H9 (cell line): ENCODE data around the gene PRUNE2. TPM values are rescaled to one million over a fixed set of nuclear protein-coding genes. Genes with fewer than 3 reads are reported as not detected.

Experiments
- DNase-seq: peaks from one replicate; pipeline ENCODE4 v3.0.0-alpha.2; 2017
- H2AFZ ChIP-seq: one replicate; pipeline ENCODE4 v1.6.1; 2013; ENCODE audit warnings: mild to moderate bottlenecking, low read length, control low read depth, moderate library complexity
- H2AK5ac ChIP-seq: 2 replicates; pipeline ENCODE4 v1.6.1; 2013; ENCODE audit warnings: low read length, control low read depth, mixed read lengths; ENCODE audit not compliant: insufficient read length
- H2BK120ac ChIP-seq: one replicate; pipeline ENCODE4 v1.6.1; 2013; ENCODE audit warnings: low read depth, mild to moderate bottlenecking, low read length, control low read depth, inconsistent platforms; ENCODE audit not compliant: poor library complexity, severe bottlenecking
- H2BK12ac ChIP-seq: 2 replicates; pipeline ENCODE4 v1.6.1; 2013; ENCODE audit warnings: low read length, control low read depth, mixed read lengths, low read depth; ENCODE audit not compliant: insufficient read length
- H2BK15ac ChIP-seq: 2 replicates; pipeline ENCODE4 v1.6.1; 2013; ENCODE audit warnings: low read depth, low read length, control low read depth
- H2BK20ac ChIP-seq: one replicate; pipeline ENCODE4 v1.6.1; 2013; ENCODE audit warnings: low read depth, mild to moderate bottlenecking, low read length, control low read depth, inconsistent platforms; ENCODE audit not compliant: poor library complexity, severe bottlenecking
- H2BK5ac ChIP-seq: 2 replicates; pipeline ENCODE4 v1.6.1; 2013; ENCODE audit warnings: low read length, control low read depth, mixed read lengths; ENCODE audit not compliant: insufficient read length
- H3K14ac ChIP-seq: 2 replicates; pipeline ENCODE4 v1.6.1; 2013; ENCODE audit warnings: low read length, control low read depth; ENCODE audit not compliant: insufficient read depth
- H3K18ac ChIP-seq: 2 replicates; pipeline ENCODE4 v1.6.1; 2013; ENCODE audit warnings: low read depth, mild to moderate bottlenecking, mixed read lengths, low read length, control low read depth; ENCODE audit not compliant: insufficient read length
- H3K23ac ChIP-seq: 2 replicates; pipeline ENCODE4 v1.6.1; 2013; ENCODE audit warnings: low read length, control low read depth, mixed read lengths, low read depth; ENCODE audit not compliant: insufficient read length
- H3K23me2 ChIP-seq: 2 replicates; pipeline ENCODE4 v1.6.1; 2013; ENCODE audit warnings: low read depth, mild to moderate bottlenecking, mixed read lengths, low read length, control low read depth; ENCODE audit not compliant: insufficient read length, poor library complexity, severe bottlenecking
- H3K27ac ChIP-seq: 2 replicates; pipeline ENCODE4 v1.5.1; 2013; ENCODE audit warnings: low read length, control low read depth, mixed read lengths, low read depth; ENCODE audit not compliant: insufficient read length
- H3K27me3 ChIP-seq: 2 replicates; pipeline ENCODE4 v1.6.1; 2013; ENCODE audit warnings: low read length, control low read depth, inconsistent platforms; ENCODE audit not compliant: insufficient read depth
- H3K4ac ChIP-seq: 2 replicates; pipeline ENCODE4 v1.6.1; 2013; ENCODE audit warnings: low read depth, mild to moderate bottlenecking, control low read depth, inconsistent platforms, low read length, moderate library complexity
- H3K4me1 ChIP-seq: 2 replicates; pipeline ENCODE4 v1.6.1; 2013; ENCODE audit warnings: low read length, control low read depth, inconsistent platforms; ENCODE audit not compliant: insufficient read depth
- H3K4me2 ChIP-seq: 2 replicates; pipeline ENCODE4 v1.6.1; 2013; ENCODE audit warnings: low read length, control low read depth, mixed read lengths; ENCODE audit not compliant: insufficient read length, insufficient read depth
- H3K56ac ChIP-seq: 2 replicates; pipeline ENCODE4 v1.6.1; 2013; ENCODE audit warnings: low read depth, mild to moderate bottlenecking, mixed read lengths, low read length, control low read depth; ENCODE audit not compliant: insufficient read length
- H3K79me1 ChIP-seq: 2 replicates; pipeline ENCODE4 v1.6.1; 2013; ENCODE audit warnings: low read depth, mild to moderate bottlenecking, moderate library complexity, low read length, control low read depth, inconsistent platforms; ENCODE audit not compliant: insufficient read depth, poor library complexity, severe bottlenecking
- H3K79me2 ChIP-seq: 2 replicates; pipeline ENCODE4 v1.6.1; 2013; ENCODE audit warnings: low read length, control low read depth, inconsistent platforms; ENCODE audit not compliant: insufficient read depth
- H3K9ac ChIP-seq: 2 replicates; pipeline ENCODE4 v1.6.1; 2013; ENCODE audit warnings: low read length, control low read depth, mixed read lengths; ENCODE audit not compliant: insufficient read length; ENCODE audit errors: extremely low read depth
- H3K9me3 ChIP-seq: one replicate; pipeline ENCODE4 v1.6.1; 2013; ENCODE audit warnings: low read depth, low read length, inconsistent platforms; ENCODE audit not compliant: control insufficient read depth
- H3T11ph ChIP-seq: one replicate; pipeline ENCODE4 v1.6.1; 2013; ENCODE audit warnings: mild to moderate bottlenecking, low read length, control low read depth, inconsistent platforms
- H4K20me1 ChIP-seq: one replicate; pipeline ENCODE4 v1.6.1; 2013; ENCODE audit not compliant: control insufficient read depth, insufficient read length, insufficient read depth
- H4K5ac ChIP-seq: 2 replicates; pipeline ENCODE4 v1.6.1; 2013; ENCODE audit warnings: low read depth, mild to moderate bottlenecking, mixed read lengths, low read length, control low read depth; ENCODE audit not compliant: insufficient read length
- H4K8ac ChIP-seq: replicated peaks from 2 replicates; pipeline ENCODE4 v1.6.1; 2013; ENCODE audit warnings: low read length, control low read depth, mixed read lengths, low read depth; ENCODE audit not compliant: insufficient read length
- H4K91ac ChIP-seq: 2 replicates; pipeline ENCODE4 v1.6.1; 2013; ENCODE audit warnings: low read depth, mild to moderate bottlenecking, moderate library complexity, mixed read lengths, low read length, control low read depth; ENCODE audit not compliant: insufficient read length
- H3K27ac Mint-ChIP-seq, 3 experiments: 2 replicates in 2 of 3; 3 replicates in 1 of 3; pipeline ENCODE4 v1.8.0; 2020 to 2021; ENCODE audit warnings: mixed read lengths in 3 of 3, mild to moderate bottlenecking in 1 of 3, moderate library complexity in 1 of 3
- H3K27me3 Mint-ChIP-seq: 2 replicates; pipeline ENCODE4 v1.8.0; 2021; ENCODE audit warnings: low read depth, mild to moderate bottlenecking, moderate library complexity, mixed read lengths
- H3K36me3 Mint-ChIP-seq, 3 experiments: 2 replicates in 2 of 3; 3 replicates in 1 of 3; pipeline ENCODE4 v1.8.0; 2020 to 2021; ENCODE audit warnings: low read depth in 3 of 3, mixed read lengths in 3 of 3; ENCODE audit not compliant: insufficient read depth in 1 of 3
- H3K4me1 Mint-ChIP-seq, 2 experiments: 2 replicates each; pipeline ENCODE4 v1.8.0; 2020; ENCODE audit warnings: mixed read lengths in 2 of 2
- H3K4me3 Mint-ChIP-seq, 2 experiments: 2 replicates in 1 of 2; 3 replicates in 1 of 2; pipeline ENCODE4 v1.8.0; 2020 to 2021; ENCODE audit warnings: mild to moderate bottlenecking in 2 of 2, mixed read lengths in 2 of 2, moderate library complexity in 1 of 2
- H3K9me3 Mint-ChIP-seq, 2 experiments: 2 replicates in 1 of 2; 3 replicates in 1 of 2; pipeline ENCODE4 v1.8.0; 2020; ENCODE audit warnings: mild to moderate bottlenecking in 2 of 2, mixed read lengths in 2 of 2, moderate library complexity in 1 of 2
- WGBS: extraction: QIAGEN DNeasy Blood & Tissue Kit; methylation state at CpG from one replicate; pipeline ENCODE4 v1.1.7; 2013; ENCODE audit warnings: missing lambda C conversion rate, low lambda C conversion rate, mixed read lengths; ENCODE audit not compliant: insufficient read length; ENCODE audit errors: extremely low coverage; 5-methylcytosine and 5-hydroxymethylcytosine counted together
- total RNA-seq: library from RNA; stranded (reverse); gene quantifications from 2 replicates; pipeline ENCODE4 v1.2.1, GENCODE V29; 2021
- TF ChIP-seq, protein P1 (sequence below): fragments of 200-600 bp; sonication (generic); conservative IDR thresholded peaks from 3 replicates; pipeline ENCODE4 v1.8.0; 2021; ENCODE audit warnings: antibody characterized with exemption, mild to moderate bottlenecking

Gene PRUNE2
- total RNA-seq, 1 experiment from 2014 or later = 12.1 TPM

DNA sequence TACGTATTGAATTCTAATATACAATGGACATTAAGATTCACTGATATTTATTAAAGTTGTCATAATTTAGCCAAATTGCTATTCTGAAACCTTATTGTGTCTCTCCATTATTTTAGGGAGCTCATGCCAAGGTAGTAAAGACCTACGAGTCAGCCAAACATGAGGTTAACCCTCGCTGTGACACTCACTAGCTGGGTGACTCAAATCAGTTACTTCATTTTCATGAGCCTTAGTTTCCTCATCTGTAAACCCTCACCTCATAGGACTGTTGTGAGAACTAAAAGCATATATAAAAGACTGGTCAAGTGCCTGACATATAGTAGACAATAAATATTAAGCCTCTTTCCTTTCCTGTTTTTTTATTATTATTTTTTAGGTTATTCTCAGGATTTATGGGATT lies 185.7 kb downstream of the PRUNE2 start:
- H3K9me3 Mint-ChIP-seq = no peaks in the 10 kb centered on the region
- Histone ChIP-seq H3K56ac (no peak overlapping the region), H3K79me2 (no peaks in the 10 kb centered on the region), H3K9me3 (no peaks in the 10 kb centered on the region), H2BK20ac (no peak overlapping the region), H3K4ac (no peak overlapping the region), H3K18ac (no peak overlapping the region), H3K23me2 (no peaks in the 10 kb centered on the region), H3K4me2 (no peak overlapping the region), H2AFZ (no peak overlapping the region), H2BK12ac (no peak overlapping the region), H3K27me3 (no peaks in the 10 kb centered on the region), H3T11ph (no peak overlapping the region), H3K4me1 (no peaks in the 10 kb centered on the region), H4K20me1 (no peaks in the 10 kb centered on the region), H2BK15ac (no peak overlapping the region), H2AK5ac (no peak overlapping the region), H4K5ac (no peak overlapping the region), H4K91ac (no peak overlapping the region), H3K27ac (no peak overlapping the region), H3K79me1 (no peaks in the 10 kb centered on the region), H3K14ac (no peak overlapping the region), H4K8ac (no peak overlapping the region), H2BK120ac (no peak overlapping the region), H2BK5ac (no peak overlapping the region), H3K23ac (no peak overlapping the region), H3K9ac (no peak overlapping the region)
- H3K27me3 Mint-ChIP-seq = no peaks in the 10 kb centered on the region
- no CpG with 5 or more reads among the region's 3 CpGs for WGBS
- no peak overlapping the region for H3K4me3 Mint-ChIP-seq
- H3K36me3 Mint-ChIP-seq = no peaks in the 10 kb centered on the region; a peak in 1 of 7 replicates
- no peak overlapping the region for H3K27ac Mint-ChIP-seq
- peaks cover 6 to 7% of the 10 kb centered on the region in 2 experiments for H3K4me1 Mint-ChIP-seq
- TF ChIP-seq, protein P1, sequence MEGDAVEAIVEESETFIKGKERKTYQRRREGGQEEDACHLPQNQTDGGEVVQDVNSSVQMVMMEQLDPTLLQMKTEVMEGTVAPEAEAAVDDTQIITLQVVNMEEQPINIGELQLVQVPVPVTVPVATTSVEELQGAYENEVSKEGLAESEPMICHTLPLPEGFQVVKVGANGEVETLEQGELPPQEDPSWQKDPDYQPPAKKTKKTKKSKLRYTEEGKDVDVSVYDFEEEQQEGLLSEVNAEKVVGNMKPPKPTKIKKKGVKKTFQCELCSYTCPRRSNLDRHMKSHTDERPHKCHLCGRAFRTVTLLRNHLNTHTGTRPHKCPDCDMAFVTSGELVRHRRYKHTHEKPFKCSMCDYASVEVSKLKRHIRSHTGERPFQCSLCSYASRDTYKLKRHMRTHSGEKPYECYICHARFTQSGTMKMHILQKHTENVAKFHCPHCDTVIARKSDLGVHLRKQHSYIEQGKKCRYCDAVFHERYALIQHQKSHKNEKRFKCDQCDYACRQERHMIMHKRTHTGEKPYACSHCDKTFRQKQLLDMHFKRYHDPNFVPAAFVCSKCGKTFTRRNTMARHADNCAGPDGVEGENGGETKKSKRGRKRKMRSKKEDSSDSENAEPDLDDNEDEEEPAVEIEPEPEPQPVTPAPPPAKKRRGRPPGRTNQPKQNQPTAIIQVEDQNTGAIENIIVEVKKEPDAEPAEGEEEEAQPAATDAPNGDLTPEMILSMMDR = no peak
- no peak for DNase-seq
